Panc1 (cell line): ENCODE data around the gene NRG2. TPM values are rescaled to one million over a fixed set of nuclear protein-coding genes. Genes with fewer than 3 reads are reported as not detected.

Experiments
- ATAC-seq: fragments of 200-7000 bp; cut with Tn5 transposase; 2 replicates; pipeline ENCODE4 v1.9.1; 2020; ENCODE audit warnings: mild to moderate bottlenecking, moderate library complexity
- BruUV-seq: library from RNA; stranded (reverse); fragments of 400-500 nt; replicated peaks from 2 replicates; lab custom pipeline; 2021; lab: Mats Ljungman, UMichigan
- CTCF ChIA-PET: fragments of 300-600 bp; sonication (Branson Sonifier 250); formaldehyde crosslinking; loops from one replicate; lab custom pipeline; 2022; ENCODE audit warnings: antibody characterized with exemption; lab: Charles Lee
- POLR2A ChIA-PET: fragments of 300-600 bp; sonication (Branson Sonifier 250); formaldehyde crosslinking; loops from one replicate; lab custom pipeline; 2022; ENCODE audit warnings: antibody characterized with exemption; lab: Charles Lee
- DNase-seq: peaks from one replicate; pipeline ENCODE4 v3.0.0-alpha.2; 2010; ENCODE audit warnings: low read depth, low spot score
- H3K27ac ChIP-seq: 2 replicates; pipeline ENCODE4 v1.5.1; 2011; ENCODE audit warnings: mild to moderate bottlenecking, low read length, inconsistent platforms
- H3K27me3 ChIP-seq: fragments of 200-500 bp; sonication (Bioruptor generic); 2 replicates; pipeline ENCODE4 v1.6.0; 2014; ENCODE audit warnings: low read length, inconsistent platforms; ENCODE audit not compliant: control insufficient read depth, insufficient read depth
- H3K36me3 ChIP-seq: fragments of 200-500 bp; sonication (Bioruptor generic); 2 replicates; pipeline ENCODE4 v1.5.1; 2014; ENCODE audit warnings: inconsistent platforms, mild to moderate bottlenecking, low read length, moderate library complexity; ENCODE audit not compliant: control insufficient read depth, insufficient read depth
- H3K4me1 ChIP-seq: 2 replicates; pipeline ENCODE4 v1.5.1; 2011; ENCODE audit warnings: inconsistent platforms, mild to moderate bottlenecking, low read length, moderate library complexity; ENCODE audit not compliant: control insufficient read depth, insufficient read depth
- H3K4me3 ChIP-seq, 2 experiments: 2 replicates each; pipeline ENCODE4 v1.5.1; 2011 to 2012; ENCODE audit warnings: low read depth in 2 of 2, low read length in 2 of 2, mild to moderate bottlenecking in 2 of 2, inconsistent platforms in 1 of 2, moderate library complexity in 1 of 2
- H3K9me3 ChIP-seq: fragments of 200-500 bp; sonication (Bioruptor generic); 2 replicates; pipeline ENCODE4 v1.5.1; 2014; ENCODE audit warnings: low read depth, mild to moderate bottlenecking, inconsistent platforms, low read length, moderate library complexity; ENCODE audit not compliant: control insufficient read depth, insufficient read depth
- CTCF ChIP-seq: fragments of 450-650 bp; IDR thresholded peaks from 2 replicates; pipeline ENCODE4 v1.5.1; 2017; ENCODE audit warnings: mild to moderate bottlenecking
- POLR2AphosphoS5 ChIP-seq: IDR thresholded peaks from 2 replicates; pipeline ENCODE4 v1.6.1; 2012; ENCODE audit warnings: mild to moderate bottlenecking, low read depth, low read length, moderate library complexity
- SIN3A ChIP-seq: IDR thresholded peaks from 2 replicates; pipeline ENCODE4 v1.6.1; 2012; ENCODE audit warnings: low read depth, mild to moderate bottlenecking, low read length, moderate library complexity, borderline replicate concordance; ENCODE audit not compliant: insufficient read depth
- TCF7L2 ChIP-seq: IDR thresholded peaks from 2 replicates; pipeline ENCODE4 v1.6.1; 2011; ENCODE audit warnings: mild to moderate bottlenecking, low read depth, low read length, inconsistent platforms
- in situ Hi-C: cut with HindIII; loops from 2 replicates; pipeline ENCODE4 v1.10.0; 2016; ENCODE audit warnings: low sequenced_read_pairs, low pct_unique_long_range_greater_than_20kb
- intact Hi-C: fragments of 100-400 bp; cut with micrococcal nuclease; formaldehyde crosslinking; loops from one replicate; pipeline ENCODE4 v1.10.0; 2022; ENCODE audit not compliant: unreplicated experiment
- total RNA-seq: library from RNA; stranded (reverse); gene quantifications from one replicate; pipeline ENCODE4 v1.2.1, GENCODE V29; 2021; ENCODE audit not compliant: unreplicated experiment
- TF ChIP-seq, protein P1 (sequence below), 2 experiments: IDR thresholded peaks; 2 replicates each; pipeline ENCODE4 v1.6.1; 2011 to 2012; ENCODE audit warnings: low read depth in 2 of 2, control low read depth in 1 of 2, low read length in 1 of 2, mild to moderate bottlenecking in 1 of 2, moderate library complexity in 1 of 2; ENCODE audit not compliant: insufficient read depth in 1 of 2

The NRG2 gene
- total RNA-seq, 1 experiment from 2014 or later = 20.2 TPM

- Histone ChIP-seq H3K4me1 (no peaks in the 10 kb centered on the region), H3K27me3 (no peaks in the 10 kb centered on the region), H3K9me3 (no peaks in the 10 kb centered on the region), H3K27ac (no peak overlapping the region), H3K4me3 (no peak overlapping the region), H3K36me3 (no peaks in the 10 kb centered on the region)
- ATAC-seq (no peak; the same call in 1 of the 2 replicates), DNase-seq (no peak)
- ChIA-PET POLR2A (no interaction called here), CTCF (interaction anchor here (1.0 kb wide), 1 partner anchor 105 kb away, joined by 6 read pairs; no protein-coding TSS in a partner anchor)
- BruUV-seq = no TSS peak
- TF ChIP-seq CTCF = no peak
- no peak for TF ChIP-seq POLR2AphosphoS5
- no peak for TF ChIP-seq TCF7L2
- TF ChIP-seq SIN3A = no peak
- TF ChIP-seq, protein P1, sequence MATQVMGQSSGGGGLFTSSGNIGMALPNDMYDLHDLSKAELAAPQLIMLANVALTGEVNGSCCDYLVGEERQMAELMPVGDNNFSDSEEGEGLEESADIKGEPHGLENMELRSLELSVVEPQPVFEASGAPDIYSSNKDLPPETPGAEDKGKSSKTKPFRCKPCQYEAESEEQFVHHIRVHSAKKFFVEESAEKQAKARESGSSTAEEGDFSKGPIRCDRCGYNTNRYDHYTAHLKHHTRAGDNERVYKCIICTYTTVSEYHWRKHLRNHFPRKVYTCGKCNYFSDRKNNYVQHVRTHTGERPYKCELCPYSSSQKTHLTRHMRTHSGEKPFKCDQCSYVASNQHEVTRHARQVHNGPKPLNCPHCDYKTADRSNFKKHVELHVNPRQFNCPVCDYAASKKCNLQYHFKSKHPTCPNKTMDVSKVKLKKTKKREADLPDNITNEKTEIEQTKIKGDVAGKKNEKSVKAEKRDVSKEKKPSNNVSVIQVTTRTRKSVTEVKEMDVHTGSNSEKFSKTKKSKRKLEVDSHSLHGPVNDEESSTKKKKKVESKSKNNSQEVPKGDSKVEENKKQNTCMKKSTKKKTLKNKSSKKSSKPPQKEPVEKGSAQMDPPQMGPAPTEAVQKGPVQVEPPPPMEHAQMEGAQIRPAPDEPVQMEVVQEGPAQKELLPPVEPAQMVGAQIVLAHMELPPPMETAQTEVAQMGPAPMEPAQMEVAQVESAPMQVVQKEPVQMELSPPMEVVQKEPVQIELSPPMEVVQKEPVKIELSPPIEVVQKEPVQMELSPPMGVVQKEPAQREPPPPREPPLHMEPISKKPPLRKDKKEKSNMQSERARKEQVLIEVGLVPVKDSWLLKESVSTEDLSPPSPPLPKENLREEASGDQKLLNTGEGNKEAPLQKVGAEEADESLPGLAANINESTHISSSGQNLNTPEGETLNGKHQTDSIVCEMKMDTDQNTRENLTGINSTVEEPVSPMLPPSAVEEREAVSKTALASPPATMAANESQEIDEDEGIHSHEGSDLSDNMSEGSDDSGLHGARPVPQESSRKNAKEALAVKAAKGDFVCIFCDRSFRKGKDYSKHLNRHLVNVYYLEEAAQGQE (IDR thresholded peaks at IDR 0.05; ENCODE audit: insufficient read depth in 1 of 2, low read depth in 2 of 2, low read length in 1 of 2) = no peak
- intact Hi-C loops (loop anchor here (5.0 kb wide), 1 partner anchor 76 kb away; no protein-coding TSS in a partner anchor), in situ Hi-C loops (no loop called here)
These were observed 179.7 kb downstream of the NRG2 start for GRCh38 chr5:139863361-139863760.

DNA sequence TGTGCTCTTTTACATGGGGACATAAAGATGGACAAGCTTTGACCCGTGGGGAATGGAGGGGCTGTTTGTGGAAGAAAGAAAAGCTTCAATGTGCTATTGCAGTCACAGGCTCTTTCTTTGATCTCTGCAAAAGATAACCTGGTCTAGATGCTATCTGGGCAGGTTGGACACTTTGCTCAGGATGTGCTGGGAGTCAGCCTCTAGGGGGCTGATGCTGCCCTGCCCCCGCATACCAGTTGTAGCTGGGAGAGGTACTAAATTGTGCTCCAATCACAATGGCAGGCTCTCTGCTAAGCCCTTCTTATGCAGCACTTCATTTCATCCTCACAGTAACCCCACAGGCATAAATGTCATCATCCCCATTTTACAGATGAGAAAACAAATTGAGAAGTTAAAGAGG, 180.3 kb downstream of the NRG2 start:
- no TSS peak for BruUV-seq
- intact Hi-C loops = loop anchor here (5.0 kb wide), 1 partner anchor 76 kb away; no protein-coding TSS in a partner anchor
- DNase-seq (no peak), ATAC-seq (no peak)
- H3K27ac ChIP-seq = no peak overlapping the region
- no peak for TF ChIP-seq SIN3A
- TF ChIP-seq CTCF = no peak
- TF ChIP-seq POLR2AphosphoS5 = no peak
- TF ChIP-seq, protein P1 (IDR thresholded peaks at IDR 0.05; ENCODE audit: insufficient read depth in 1 of 2, low read depth in 2 of 2, low read length in 1 of 2) = no peak
- no peak for TF ChIP-seq TCF7L2
- no peaks in the 10 kb centered on the region for H3K9me3 ChIP-seq
- H3K4me1 ChIP-seq = no peaks in the 10 kb centered on the region
- H3K27me3 ChIP-seq = no peaks in the 10 kb centered on the region
- in situ Hi-C loops = no loop called here
- no peak overlapping the region for H3K4me3 ChIP-seq
- ChIA-PET CTCF (interaction anchor here (0.5 to 1.0 kb wide), 2 partner anchors 69 to 106 kb away, joined by 4 to 6 read pairs; no protein-coding TSS in a partner anchor), POLR2A (no interaction called here)
- no peaks in the 10 kb centered on the region for H3K36me3 ChIP-seq
